GM20000 (cell line): ENCODE measurements around the gene PINLYP.

Source experiments
- DNase-seq: peaks from one replicate; pipeline ENCODE4 v3.0.0; 2012; ENCODE audit warnings: low spot score
- CTCF ChIP-seq: IDR thresholded peaks from 2 replicates; pipeline ENCODE4 v1.5.1; 2012; ENCODE audit warnings: mild to moderate bottlenecking, control low read depth; ENCODE audit errors: extremely low read depth, missing control alignments

PINLYP gene

GRCh38 chr19:43589678-43590077, 14.1 kb downstream of the PINLYP start:
- TF ChIP-seq CTCF, result no peak
- no peak for DNase-seq

DNA sequence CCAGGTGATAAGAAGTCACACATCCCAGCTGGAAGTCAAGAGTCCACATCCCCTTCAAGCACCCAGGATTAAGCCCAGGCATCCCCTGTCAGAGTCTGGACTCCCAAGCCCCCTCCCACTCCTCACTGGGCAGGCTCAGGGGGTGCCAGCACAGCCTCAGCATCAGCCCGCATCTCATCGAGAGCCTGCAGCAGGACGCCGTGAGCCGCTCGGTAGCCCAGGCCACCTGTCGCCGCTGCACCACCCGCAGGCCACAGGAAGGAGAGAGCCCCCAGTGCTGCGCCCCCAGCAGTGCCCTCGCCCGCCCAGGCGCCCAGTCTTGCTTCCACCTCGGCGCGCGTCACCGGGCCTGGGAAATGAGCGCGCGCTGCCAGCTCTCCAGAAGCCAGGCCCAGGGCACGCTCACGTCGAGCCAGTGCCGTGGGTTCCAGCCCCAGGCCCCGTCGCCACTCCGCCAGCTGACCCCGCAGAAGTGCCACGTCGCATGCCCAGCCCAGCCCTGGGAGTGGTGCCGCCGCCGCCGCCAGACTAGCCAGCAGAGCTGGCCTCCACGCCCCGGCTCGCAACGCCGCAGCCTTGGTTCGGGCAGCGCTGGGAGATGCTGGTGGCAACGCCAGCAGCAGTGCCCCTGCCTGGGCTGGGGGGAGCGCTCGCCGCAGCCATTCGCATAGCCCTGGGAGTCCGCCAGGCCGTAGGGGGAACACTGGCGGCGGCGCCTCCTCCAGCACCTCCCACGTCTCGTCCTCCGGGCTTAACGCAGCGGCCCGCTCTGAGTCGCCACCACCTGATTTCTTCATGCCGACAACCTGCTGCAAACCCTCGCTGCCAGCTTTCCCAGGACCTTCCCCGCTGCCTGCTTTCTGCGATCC, 16.5 kb downstream of the PINLYP start:
- DNase-seq, result no peak
- no peak for TF ChIP-seq CTCF

GRCh38 chr19:43592800-43593350, 17.3 kb downstream of the PINLYP start:
- DNase-seq, result no peak
- no peak for TF ChIP-seq CTCF

GRCh38 chr19:43594081-43594697, 18.6 kb downstream of the PINLYP start:
- no peak for TF ChIP-seq CTCF

GRCh38 chr19:43594710-43595604, 19.4 kb downstream of the PINLYP start:
- DNase-seq, result peak; percentile 81
- peak; percentile 86 for TF ChIP-seq CTCF

More at GRCh38 chr19:43594081-43594697, 18.6 kb downstream of the PINLYP start:
- DNase-seq, result no peak

GRCh38 chr19:43595605-43595998, 20.0 kb downstream of the PINLYP start:
- no peak for DNase-seq
- TF ChIP-seq CTCF, result no peak
